HG03159 (cell line): ENCODE results near the gene UBL7.
"Not testable (repeated sequence)": the region's sequence is repeated elsewhere in the genome, so short reads cannot be mapped to it uniquely, and the experiment has no call there.

Experiments
- ATAC-seq: cut with Tn5 transposase; IDR thresholded peaks from one replicate; pipeline ENCODE4 v1.9.1; 2021; ENCODE audit warnings: mild to moderate bottlenecking, moderate library complexity; ENCODE audit not compliant: unreplicated experiment

The UBL7 gene

GRCh38 chr15:74464897-74465296 lies 3.9 kb upstream of the UBL7 start:
- ATAC-seq, result no peak

- no peak for ATAC-seq
Observed at GRCh38 chr15:74464216-74464615, 3.3 kb upstream of the UBL7 start.

- no peak for ATAC-seq
Observed at GRCh38 chr15:74463634-74464033, 2.7 kb upstream of the UBL7 start.

GRCh38 chr15:74461847-74462511 lies 1.0 kb upstream of the UBL7 start:
- no peak for ATAC-seq

- ATAC-seq, result no peak
Observed at GRCh38 chr15:74460298-74460697, 662 bp downstream of the UBL7 start.

- not testable (repeated sequence) for ATAC-seq
Observed at GRCh38 chr15:74459798-74460197, 1.2 kb downstream of the UBL7 start.

- ATAC-seq, result no peak
Observed at GRCh38 chr15:74458473-74458872, 2.5 kb downstream of the UBL7 start.

- ATAC-seq, result not testable (repeated sequence)
Observed at GRCh38 chr15:74457036-74457435, 3.9 kb downstream of the UBL7 start.

- ATAC-seq, result no peak
Observed at GRCh38 chr15:74454764-74455500, 6.0 kb downstream of the UBL7 start.

GRCh38 chr15:74453925-74454763 lies 6.8 kb downstream of the UBL7 start:
- no peak for ATAC-seq

GRCh38 chr15:74451861-74452835 lies 8.8 kb downstream of the UBL7 start:
- ATAC-seq, result no peak

- ATAC-seq, result no peak
Observed at GRCh38 chr15:74451322-74451721, 9.6 kb downstream of the UBL7 start.

GRCh38 chr15:74449643-74450205 lies 11.2 kb downstream of the UBL7 start:
- ATAC-seq, result no peak

GRCh38 chr15:74449095-74449494 lies 11.9 kb downstream of the UBL7 start:
- no peak for ATAC-seq

- no peak for ATAC-seq
Observed at GRCh38 chr15:74445816-74446763, 14.9 kb downstream of the UBL7 start.

- ATAC-seq, result no peak
Observed at GRCh38 chr15:74444106-74445062, 16.6 kb downstream of the UBL7 start.

GRCh38 chr15:74443100-74443909 lies 17.7 kb downstream of the UBL7 start:
- no peak for ATAC-seq
